Measurements from ENCODE around the gene ABHD2.
"Not testable (repeated sequence)": the region's sequence is repeated elsewhere in the genome, so short reads cannot be mapped to it uniquely, and the experiment has no call there.

The ABHD2 gene

DNA sequence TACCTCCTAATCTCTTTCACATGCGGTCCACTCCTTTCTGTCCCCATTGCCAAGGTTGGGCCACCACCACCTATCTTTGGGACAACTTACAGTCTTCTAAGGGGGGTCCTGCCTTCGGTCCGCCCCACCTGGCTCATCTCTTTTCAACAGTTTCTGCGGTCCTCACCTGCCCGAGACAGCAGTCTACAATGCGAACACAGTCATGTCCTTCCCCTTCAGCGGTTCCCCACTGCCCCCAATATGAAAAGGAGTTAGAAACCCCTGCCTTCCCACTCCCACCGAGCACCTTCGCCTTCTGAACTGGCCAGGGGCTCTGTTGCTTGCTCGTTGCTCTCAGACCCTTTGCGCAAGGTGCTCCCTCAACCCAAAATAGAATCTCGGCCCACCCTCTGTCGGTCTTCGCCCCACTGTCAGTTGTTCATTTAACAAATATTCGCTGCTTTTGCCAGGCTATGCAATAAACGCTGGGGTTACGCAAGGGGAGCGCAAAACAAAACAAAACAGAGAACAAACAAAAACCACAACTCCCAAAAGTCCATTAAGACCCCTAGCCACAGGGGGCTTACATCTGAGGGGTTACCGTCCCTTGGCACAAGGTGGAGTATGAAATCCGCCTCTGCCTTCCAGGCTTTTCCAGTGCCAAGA, 154.9 kb downstream of the ABHD2 start:
- no peak for DNase-seq

- DNase-seq, result peak; percentile 98
These were observed 155.7 kb downstream of the ABHD2 start, which contains the start of gene FANCI for GRCh38 chr15:89243691-89244573. FANCI (plus strand) TSS chr15:89243979; CDS start chr15:89247648, 3,669 bp downstream.

GRCh38 chr15:89244574-89244903, 156.3 kb downstream of the ABHD2 start:
- no peak for DNase-seq

DNA sequence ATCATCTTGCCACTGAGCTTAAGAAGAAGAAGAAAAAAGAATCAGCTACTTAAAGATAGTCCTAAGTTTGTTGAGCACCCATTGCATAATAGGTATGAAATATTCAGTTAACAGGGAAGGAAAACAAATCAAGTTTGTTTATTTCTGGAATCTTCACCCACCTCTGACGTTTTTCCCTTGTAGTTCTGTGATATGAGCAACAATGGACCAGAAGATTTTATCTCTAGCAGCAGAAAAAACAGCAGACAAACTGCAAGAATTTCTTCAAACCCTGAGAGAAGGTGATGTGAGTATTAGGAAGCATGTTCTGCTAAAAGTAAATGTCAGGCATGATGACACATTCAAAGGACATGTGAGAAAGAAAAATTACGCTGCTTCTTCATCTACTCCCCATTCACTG, 159.2 kb downstream of the ABHD2 start:
- no peak for DNase-seq

DNA sequence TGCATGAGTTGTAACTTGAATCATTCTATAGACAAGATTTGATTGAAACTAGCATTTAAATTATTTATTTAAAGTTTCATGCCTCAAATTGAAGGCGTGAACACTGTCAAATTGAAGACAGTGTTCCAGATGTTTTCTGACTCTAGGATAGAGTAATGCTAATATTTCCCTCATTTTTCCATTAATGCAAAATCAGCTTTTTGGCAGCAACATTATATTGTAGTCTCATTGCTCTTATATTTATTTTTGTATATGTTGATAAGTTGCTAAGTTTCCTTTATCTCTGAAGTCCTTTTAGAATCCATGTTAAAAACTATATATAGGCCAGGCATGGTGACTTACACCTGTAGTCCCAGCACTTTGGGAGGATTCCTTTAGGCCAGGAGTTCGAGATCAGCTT, 160.3 kb downstream of the ABHD2 start:
- DNase-seq, result no peak

DNA sequence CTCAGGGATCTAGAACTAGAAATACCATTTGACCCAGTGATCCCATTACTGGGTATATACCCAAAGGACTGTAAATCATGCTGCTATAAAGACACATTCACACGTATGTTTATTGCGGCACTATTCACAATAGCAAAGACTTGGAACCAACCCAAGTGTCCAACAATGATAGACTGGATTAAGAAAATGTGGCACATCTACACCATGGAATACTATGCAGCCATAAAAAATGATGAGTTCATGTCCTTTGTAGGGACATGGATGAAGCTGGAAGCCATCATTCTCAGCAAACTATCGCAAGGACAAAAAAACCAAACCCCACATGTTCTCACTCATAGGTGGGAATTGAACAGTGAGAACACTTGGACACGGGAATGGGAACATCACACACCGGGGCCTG, 161.9 kb downstream of the ABHD2 start:
- DNase-seq, result not testable (repeated sequence)
